Epithelial cell of esophagus (primary cell): Measurements from ENCODE around the gene KIR3DL3.
"Not testable (repeated sequence)": the region's sequence is repeated elsewhere in the genome, so short reads cannot be mapped to it uniquely, and the experiment has no call there.

ENCODE experiments used
- DNase-seq: peaks from one replicate; pipeline ENCODE4 v3.0.0; 2010; ENCODE audit warnings: low read depth
- H3K4me3 ChIP-seq: 2 replicates; pipeline ENCODE4 v1.5.1; 2011; ENCODE audit warnings: mild to moderate bottlenecking, low read length, control low read depth
- CTCF ChIP-seq: IDR thresholded peaks from 2 replicates; pipeline ENCODE4 v1.5.1; 2011; ENCODE audit warnings: low read depth, mild to moderate bottlenecking, low read length, control low read depth, inconsistent platforms; ENCODE audit not compliant: insufficient read depth; ENCODE audit errors: missing control alignments

The KIR3DL3 gene

DNA sequence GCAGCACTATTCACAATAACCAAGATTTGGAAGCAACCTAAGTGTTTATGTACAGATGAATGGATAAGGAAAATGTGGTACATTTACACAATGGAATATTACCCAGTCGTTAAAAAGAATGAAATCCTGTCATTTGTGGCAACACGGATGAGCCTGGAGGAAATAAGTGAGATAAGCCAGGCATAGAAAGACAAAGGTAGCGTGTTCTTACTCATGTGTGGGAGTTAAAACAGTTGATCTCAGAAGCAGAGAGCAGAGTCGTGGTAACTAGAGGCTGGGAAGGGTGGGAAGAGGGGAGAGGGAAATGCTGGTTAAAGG is 32.0 kb upstream of the KIR3DL3 start:
- no peak for DNase-seq
- H3K4me3 ChIP-seq, result no peak overlapping the region
- TF ChIP-seq CTCF, result no peak

DNA sequence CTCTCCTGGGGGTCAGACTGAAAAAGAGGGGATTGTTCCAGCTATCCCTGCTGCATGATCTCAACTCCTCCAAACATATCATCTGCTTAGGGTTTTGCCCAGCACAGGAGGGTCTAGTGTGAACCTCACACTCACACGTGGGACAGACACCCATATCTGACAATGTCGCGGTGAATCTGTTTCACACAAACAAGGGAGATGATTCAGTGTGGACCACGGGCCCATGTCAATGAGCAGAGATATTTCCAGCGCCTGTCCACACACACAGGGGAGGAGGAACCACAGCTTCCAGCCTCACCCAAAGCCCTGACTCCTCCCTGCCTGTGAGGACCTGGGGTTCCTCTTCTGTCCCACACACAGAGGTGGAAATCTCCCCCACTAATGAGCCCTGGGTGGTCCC is 29.6 kb upstream of the KIR3DL3 start:
- DNase-seq, result no peak
- no peak overlapping the region for H3K4me3 ChIP-seq
- TF ChIP-seq CTCF, result no peak

DNA sequence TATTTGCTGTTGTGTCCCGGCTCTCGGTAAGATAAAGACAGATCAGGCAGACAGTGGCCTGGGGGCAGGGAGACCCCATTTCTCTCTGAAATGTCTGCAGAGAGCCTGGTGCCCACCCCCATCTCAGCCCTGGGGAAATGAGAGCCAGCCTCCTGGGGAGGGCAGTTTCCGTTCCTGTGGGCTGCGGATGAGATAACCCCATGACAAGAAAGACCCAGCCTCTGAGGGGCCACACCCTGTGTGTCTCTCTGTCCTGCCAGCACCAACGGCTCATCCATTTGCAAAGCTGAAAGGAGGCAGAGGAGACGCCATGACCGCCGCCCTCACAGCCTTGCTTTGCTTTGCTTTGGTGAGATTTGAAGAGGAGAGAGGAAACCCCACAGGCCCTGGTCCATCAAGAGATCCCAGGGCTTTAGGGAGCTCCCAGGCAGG is 28.1 kb upstream of the KIR3DL3 start:
- no peak overlapping the region for H3K4me3 ChIP-seq
- no peak for DNase-seq
- TF ChIP-seq CTCF, result no peak

DNA sequence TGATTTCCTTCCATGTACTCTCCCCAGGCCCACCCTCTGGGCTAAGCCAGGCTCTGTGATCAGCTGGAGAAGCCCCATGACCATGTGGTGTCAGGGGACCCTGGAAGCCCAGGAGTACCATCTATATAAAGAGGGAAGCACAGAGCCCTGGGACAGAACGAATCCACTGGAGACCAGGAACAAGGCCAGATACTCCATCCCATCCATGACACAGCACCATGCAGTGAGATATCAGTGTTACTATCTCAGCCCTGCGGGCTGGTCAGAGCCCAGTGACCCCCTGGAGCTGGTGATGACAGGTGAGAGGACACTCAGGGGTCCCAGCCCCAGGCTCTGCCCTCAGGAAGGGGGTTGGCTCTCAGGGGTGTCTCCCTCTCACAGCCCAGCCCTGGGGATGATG is 27.5 kb upstream of the KIR3DL3 start:
- no peak for TF ChIP-seq CTCF
- DNase-seq, result no peak

GRCh38 chr19:54697716-54698115 is 26.5 kb upstream of the KIR3DL3 start:
- H3K4me3 ChIP-seq, DNase-seq: not testable (repeated sequence)

More for the DNA sequence above, 27.5 kb upstream of the KIR3DL3 start:
- no peak overlapping the region for H3K4me3 ChIP-seq

- no peak for DNase-seq
- no peak for TF ChIP-seq CTCF
- H3K4me3 ChIP-seq, result no peak overlapping the region
Observed at GRCh38 chr19:54704928-54705327, 19.3 kb upstream of the KIR3DL3 start.

- no peak for DNase-seq
- no peak for TF ChIP-seq CTCF
- H3K4me3 ChIP-seq, result no peak overlapping the region
Observed at GRCh38 chr19:54707962-54708361, 16.3 kb upstream of the KIR3DL3 start.

DNA sequence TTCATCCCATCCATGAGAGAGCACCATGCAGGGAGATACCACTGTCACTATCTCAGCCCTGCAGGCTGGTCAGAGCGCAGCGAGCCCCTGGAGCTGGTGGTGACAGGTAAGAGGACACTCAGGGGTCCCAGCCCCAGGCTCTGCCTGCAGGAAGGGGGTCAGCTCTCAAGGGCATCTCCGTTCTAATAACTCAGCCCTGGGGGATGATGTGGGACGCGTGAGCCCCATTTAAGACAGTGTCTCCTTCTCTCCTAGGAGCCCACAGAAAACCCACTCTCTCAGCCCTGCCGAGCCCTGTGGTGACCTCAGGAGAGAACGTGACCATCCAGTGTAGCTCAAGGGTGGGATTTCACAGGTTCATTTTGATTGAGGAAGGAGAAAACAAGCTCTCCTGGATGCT is 15.5 kb upstream of the KIR3DL3 start:
- H3K4me3 ChIP-seq, result no peak overlapping the region
- DNase-seq, result no peak

More for the DNA sequence above, 15.5 kb upstream of the KIR3DL3 start:
- no peak for TF ChIP-seq CTCF
